HG02571 (cell line): Measurements from ENCODE around the gene DDC.
"Not testable (repeated sequence)": the region's sequence is repeated elsewhere in the genome, so short reads cannot be mapped to it uniquely, and the experiment has no call there.

Source experiments
- ATAC-seq: cut with Tn5 transposase; IDR thresholded peaks from one replicate; pipeline ENCODE4 v1.9.1; 2021; ENCODE audit warnings: mild to moderate bottlenecking, moderate library complexity; ENCODE audit not compliant: unreplicated experiment

The DDC gene

DNA sequence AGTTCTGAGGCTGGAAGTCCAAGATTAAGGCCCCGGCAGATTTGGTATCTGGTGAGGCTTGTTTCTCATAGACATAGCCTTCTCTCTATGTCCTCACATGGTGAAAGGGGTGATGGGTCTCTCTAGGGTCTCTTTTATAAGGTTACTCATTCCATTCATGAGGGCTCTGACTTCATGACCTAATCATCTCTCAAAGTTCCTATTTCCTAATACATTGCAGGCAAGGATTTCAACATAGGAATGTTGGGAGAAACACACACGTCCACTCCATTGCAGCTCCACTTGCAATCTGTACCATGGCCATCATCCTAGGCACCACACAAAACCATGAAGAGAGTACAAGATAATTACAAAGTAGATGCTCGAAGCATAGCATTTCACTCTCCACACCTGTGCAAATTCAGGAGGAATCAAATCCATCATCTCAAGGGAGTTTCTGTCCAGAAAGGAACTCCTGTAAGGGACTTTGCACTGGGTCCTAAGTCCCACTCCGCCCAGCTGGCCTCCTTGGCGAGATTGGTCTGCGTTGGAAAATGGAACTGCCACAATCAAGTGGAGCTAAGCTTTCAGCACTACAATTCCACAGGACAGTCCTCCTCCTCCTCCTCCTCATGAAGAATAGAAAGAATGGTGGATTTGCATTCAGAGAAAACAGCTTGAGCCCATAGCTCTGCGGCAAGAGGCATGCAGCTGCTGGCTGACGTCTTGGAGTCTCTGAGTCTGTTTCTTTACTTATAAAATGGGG is 8.8 kb downstream of the DDC start:
- ATAC-seq = no peak

DNA sequence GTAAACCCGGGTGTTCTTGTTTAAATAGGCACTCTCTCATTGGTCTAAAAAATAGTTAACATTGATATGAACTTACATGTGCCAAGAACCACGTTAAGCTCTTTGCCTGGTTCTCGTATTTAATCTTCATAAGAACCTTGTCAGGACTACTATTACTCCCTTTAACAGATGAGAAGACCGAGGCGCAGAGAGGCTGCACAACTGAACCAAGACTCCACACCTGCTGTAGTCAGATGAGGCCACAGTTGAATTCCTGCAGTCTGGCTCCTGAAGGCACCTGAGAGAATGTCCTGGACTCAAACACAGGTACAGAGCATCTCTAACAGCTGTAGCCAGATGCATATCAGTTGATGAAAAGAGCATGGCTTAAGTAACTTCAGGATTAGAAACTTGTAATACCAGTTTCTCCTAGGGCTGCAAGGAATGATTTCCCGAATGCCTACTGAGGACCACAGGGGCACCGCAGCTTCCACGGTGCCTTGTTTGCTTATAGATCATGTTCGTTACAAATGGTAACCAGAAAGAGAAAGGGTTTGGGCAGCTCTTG is 9.5 kb downstream of the DDC start:
- no peak for ATAC-seq

DNA sequence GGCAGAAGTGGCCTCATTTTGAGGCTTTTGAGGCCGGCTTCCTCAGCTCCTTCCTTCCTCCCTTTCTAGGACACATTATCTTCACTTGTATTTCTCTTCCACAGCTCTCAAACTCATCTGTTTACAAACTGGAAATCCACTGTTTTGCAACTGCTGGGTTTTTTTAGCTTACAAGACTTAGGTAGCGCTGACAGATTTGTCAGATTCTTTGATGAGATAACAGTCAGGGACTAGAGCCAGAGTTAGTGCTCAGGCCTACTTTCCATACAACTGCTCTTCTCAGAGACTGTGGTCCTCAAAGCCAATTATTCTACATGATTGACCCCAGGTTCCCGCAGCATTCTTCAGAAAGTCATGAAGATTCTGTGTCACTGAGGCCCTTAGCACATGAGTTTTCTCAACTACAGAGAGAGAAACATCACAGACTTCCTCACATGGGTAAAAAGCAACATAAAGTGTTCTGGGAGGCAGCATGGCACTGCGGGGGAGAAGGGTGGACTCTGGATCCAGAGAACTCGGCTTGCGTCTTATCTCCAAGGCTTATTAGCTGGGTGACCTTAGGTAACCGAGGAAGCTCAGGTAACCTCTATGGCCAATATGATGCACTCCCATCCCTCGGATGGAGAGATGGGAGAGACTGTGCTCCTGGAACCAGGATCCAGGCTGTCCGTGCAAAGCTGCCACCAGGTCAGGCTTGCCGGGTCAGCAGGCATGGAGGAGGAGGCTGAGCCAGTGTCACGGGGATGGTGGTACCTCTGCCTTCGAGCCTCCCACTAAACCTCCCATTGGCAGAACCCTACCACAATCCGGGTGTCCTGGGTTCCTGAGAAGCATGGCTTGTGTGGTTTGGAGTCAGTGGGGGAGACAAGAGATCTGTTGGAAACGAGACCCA is 10.5 kb downstream of the DDC start:
- ATAC-seq = no peak

DNA sequence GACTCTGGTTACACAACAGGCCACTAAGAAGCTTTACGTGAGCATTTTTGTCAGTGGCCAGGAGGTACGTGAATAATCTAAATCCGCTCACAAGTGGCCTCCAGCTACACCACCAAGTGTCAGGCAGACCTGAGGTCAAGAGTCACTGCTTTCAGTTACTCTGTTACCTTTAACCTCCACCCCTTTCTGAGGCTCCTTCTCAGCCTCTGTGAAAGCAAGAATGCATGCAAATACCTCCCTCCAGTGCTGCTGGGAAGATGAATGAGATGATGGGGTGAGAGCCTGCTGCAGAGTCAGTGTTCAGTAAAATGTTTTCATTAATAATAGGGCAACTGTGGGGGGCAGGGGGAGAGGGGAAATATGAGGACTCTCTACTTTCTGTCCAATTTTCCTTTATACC is 11.2 kb downstream of the DDC start:
- ATAC-seq = no peak

DNA sequence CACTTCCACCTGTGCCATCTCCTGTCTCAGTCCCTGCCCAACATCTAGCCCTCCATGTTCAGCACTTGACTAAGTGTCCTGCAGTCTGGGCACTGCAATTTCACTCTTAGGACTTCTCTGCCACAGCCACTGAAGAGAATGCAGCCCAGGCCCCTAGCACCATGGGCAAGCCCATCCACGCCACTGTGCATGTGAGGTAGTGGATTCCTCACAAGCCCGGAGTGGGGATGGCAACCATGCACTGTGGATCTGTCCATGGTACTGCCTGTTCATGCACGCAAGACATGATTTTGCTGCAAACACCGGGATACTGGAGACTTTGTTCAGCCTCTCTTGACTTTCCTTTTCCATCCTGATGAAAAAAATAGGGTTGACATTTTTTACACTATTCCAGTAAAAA is 12.3 kb downstream of the DDC start:
- no peak for ATAC-seq

DNA sequence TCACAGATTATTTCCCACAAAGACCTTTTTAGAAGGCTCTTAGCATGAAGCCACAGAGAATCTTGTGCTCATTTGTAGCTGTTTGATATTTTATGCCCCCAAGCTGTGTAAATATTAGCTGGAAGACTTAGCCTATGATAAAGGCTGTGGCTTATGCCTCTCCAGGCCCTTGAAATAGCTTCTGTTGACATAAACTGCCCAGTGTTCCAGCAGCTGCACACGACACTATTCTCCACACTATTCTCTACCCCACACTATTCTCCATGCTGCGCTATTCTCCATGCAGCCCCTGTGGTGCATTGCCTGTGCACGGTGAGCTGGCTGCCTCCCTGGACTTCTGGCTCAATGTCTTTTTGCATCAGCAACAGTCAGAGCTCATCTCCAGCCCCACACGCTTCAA is 13.1 kb downstream of the DDC start:
- ATAC-seq = no peak

DNA sequence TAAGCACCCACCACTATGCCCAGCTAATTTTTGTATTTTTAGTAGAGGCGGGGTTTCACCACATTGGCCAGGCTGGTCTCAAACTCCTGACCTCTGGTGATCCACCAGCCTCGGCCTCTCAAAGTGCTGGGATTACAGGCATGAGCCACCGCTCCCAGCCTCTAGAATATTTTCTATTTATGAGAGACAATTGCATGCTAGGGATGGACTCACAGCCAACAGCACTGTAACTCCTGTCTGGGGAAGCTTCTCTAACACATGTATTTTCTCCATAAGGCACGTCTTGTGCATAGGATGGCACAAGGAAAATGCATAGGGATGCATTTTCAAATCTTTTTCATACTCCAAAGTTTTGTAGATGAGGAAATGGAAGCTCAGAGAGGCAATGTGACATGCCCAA is 19.6 kb downstream of the DDC start:
- ATAC-seq = not testable (repeated sequence)

DNA sequence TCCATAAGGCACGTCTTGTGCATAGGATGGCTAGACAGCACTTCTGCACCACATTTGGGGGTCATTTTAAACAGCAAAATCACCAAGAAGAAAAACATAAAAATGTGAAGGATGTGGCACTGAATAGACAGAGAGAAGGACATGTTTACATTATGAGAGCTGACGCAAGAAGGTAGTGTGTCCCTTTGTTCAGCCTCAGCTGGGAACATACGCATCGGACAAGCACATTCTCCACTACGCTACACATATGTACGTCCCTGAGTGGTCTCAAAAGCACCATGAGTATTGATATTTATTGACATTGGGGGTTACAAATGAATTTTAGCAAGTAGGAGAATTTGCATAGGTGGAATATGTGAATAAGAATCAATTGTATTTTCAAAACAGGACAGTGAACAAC is 20.2 kb downstream of the DDC start:
- no peak for ATAC-seq

DNA sequence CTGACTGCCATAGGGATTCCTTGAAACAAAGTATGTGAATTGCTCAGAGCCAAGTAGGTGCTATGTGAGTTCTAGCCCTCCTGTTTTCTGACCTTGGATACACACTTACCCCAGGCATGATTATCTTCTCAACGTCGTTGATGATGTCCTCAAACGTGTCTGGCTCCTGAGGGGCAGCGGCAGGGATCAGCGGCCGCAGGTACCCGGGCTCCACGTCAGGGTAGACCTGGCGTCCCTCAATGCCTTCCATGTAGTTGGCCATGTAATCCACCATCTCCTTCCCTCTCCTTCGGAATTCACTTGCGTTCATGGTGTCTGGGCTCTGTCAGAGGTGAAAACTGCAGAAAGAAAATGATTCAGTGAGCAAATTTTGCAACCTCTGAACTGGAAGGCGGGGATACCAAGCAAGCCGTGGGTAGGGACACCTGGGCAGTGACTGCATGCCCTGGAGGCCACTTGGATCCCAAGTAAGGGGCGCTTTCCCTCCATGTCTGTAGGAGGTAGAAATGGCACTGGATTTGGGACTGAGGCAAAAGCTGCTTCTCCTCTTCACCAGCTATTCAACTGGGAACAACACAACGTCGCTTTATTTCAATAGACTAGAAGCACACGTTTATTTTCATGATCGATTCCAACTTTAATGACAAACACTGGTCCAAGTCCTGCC is 21.3 kb downstream of the DDC start:
- no peak for ATAC-seq

DNA sequence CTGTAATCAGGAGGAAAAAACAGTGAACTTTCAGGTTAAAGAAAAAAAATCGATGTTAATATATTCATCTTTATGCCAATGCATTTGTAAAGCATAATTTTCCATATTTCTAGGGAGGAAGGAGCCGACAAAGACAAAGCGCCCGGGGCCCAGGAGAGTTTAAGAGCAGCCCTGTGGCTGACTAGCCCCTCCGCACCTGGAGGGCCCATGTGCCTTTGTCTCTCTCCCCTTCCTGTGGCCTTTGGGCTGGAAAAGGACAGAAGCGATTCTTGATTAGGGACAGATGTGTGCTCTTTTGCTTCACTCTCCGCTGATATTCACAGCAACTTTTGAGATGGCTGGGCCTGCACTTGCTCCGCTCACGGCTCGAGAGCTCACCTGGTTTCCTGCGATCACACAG is 23.1 kb downstream of the DDC start:
- ATAC-seq = no peak

DNA sequence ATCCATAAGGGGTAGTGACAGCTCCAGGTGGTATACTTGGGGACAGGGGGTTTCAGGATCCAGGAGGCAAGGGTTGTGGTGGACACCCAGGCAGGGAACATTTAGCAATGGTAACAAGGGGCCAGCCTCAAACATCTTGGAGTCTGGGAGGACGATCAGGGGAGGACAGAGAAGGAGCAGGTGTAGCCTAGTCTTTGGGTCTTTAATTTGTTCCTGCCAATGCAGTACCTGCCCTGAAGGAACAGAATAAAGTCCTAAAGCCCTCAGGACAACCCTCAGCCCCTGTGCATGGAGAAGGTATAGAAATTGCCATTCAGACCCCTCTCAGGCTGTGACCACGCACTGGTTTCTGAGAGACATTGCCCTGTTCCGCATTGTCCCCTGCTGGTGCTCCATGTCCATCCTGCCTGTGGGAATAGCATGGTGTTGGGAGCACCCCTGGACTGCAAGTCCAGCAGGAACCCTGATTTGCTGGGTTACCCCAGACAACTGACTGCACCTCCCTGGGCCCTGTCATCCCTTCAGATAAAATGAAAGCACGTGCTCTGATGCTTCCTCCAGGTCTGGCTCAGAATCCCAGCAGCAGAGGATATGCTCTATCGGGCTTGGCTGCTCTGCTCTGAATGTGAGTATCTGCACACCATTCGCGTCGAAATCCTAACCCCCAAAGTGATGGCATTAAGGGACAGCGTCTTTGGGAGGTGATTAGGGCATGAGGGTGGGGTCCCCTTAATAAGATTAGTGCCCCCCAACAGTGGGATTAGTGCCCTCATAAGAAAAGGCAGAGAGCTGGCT is 24.2 kb downstream of the DDC start:
- no peak for ATAC-seq

DNA sequence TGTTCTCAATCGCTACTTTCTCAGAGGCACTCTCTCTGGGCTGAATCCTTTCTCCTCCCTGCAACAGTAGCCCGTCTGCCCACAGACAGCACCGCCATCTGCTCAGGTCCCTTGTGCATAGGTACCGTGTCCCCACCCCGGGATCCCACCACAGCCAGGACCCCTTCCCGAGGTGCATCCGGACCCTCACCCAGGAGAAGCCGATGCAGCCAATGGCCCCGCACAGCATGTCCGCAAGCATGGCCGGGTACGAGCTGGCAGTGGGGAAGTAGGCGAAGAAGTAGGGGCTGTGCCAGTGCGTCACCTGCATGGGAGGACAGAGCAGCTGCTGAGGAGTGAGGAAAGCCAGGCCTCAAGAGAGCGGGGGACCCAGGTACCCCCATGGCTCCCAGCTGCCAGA is 25.5 kb downstream of the DDC start:
- no peak for ATAC-seq

DNA sequence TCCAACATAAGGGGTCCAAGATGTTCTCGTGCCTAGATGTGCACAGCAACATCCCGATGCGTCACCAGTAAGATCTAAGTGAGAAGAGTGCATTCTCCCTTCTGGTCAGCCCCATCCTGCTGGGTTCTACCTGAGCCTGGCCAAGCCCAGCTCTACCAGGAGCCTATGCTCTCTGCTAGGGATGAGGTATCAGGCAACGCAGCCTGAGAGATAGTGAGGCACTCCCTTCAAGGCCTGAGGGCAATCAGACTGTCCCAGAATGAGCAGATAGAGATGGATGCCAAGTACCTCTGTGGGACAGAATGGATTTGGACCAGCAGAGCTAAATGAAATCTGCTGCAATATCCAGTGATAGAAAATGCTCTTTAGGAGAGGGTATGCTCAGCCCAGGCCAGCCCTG is 26.7 kb downstream of the DDC start:
- no peak for ATAC-seq

DNA sequence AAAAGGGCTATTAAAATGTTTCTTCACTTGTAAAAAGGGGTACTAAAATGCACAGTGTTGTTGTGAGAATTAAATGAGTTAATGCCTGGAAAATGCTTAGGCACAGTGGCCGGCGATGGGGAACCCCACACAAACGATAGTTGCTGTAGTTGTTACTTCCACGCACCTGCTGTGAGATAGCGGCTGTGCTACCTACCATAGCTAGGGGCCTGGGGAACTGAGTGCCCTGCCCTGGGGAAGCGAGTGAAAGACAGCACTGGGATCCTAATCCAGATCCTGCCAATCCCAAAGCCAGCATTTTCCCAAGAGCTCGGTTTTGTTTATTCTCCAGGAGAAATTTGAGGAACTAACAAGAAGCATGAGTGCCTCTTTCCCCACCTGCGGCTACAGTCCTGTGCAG is 27.8 kb downstream of the DDC start:
- ATAC-seq = no peak

DNA sequence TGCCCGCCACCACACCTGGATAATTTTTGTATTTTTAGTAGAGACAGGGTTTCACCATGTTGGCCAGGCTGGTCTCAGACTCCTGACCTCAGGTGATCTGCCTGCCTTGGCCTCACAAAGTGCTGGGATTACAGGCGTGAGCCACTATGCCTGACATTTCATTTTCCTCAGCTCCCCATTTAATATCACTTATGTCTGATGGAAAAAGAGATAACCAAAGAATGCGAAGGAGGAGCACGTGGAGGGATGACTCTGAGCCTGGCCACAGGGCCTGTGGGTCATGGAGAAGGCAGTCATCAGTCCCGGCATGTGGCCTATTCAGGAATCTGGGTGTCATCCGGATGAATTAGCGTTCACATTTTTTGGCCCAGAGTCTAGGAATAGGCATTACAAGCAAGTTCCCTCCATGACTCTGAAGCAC is 29.9 kb downstream of the DDC start:
- ATAC-seq = not testable (repeated sequence)

DNA sequence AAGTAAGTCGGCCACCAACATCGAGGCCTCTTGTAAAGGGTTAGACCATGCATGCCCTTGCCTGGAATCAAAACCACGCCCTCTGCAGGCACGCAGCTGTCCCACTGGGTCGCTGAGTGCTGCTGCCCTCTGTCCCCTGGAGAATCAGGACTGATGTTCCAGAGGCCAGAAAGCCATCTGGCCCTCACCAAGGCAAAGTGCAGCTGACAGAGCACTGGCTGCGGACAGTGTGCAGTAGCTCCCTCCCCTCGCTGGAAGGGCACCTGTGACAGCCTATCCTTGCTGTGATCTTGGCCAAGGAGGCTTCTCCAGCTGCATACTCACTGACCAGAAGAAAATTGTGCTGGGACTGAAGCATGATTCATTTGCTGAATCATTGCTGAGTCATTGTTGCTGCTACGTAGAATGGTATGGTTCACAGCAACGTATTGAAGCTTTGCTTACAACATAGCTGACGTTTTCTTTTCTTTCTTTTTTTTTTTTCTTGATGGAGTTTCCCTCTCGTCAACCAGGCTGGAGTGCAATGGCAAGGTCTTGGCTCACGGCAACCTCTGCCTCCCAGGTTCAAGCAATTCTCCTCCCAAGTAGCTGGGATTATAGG is 30.4 kb downstream of the DDC start:
- no peak for ATAC-seq

DNA sequence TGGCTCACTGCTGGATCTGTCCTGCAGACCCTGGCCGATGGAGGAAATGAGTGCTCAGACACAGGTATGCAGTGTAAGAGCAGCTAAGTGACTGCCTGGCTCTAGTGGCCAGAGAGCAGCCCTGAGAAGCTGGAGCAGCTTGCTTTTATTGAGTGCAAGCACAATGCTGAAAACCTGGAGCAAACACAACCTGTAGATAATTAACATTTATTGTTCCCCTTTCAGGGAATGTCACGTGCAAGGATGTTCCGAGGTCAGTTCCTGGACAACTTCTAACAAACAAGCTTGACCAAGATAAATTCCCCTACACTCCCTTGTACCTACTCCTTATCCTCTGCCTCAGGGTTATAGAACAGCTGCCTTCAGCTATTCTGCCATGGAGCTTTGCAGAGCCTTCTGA is 31.3 kb downstream of the DDC start:
- ATAC-seq = no peak

DNA sequence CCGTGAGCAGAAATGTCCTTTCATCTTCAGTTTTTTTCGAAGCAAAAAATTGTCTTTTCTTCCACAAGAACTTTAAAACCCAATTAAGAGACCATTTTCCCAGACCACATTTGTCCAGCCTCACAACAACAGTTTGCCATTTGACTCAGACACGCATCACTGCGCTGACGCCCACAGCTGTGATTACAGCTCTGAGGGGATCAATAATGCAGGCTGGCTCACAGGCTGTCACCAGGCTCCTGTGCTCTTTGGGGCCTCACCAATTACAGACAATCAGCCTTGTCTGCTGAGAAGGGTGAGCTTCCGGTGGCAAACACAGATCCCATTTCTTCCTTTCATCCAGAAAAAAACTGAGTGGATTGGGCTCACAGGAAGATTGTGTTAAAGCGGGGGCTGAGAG is 33.3 kb downstream of the DDC start:
- ATAC-seq = no peak

DNA sequence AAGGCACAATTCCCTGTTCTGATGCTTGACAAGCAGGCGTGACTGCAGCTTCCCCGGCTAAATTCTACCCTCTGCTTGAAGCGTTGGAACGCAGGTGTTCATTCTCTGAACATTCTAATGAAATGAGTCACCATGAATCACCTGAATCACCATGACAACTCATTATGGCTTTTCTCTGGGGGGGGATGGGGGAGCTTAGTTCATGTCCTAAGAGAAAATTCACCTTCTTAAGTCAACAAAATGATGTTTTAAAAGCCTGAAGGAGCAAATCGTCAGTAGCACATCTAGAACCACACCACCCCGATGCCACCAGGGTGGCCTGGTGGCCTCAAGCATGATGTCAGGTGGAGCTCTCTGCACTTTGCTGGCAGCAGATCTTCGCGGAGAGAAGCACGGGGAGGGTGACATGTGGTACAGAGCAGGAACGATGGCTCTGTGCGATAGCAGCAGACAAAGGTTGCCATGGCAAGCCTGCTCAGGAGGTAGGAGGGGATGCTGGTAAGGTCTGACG is 33.7 kb downstream of the DDC start:
- ATAC-seq = no peak

DNA sequence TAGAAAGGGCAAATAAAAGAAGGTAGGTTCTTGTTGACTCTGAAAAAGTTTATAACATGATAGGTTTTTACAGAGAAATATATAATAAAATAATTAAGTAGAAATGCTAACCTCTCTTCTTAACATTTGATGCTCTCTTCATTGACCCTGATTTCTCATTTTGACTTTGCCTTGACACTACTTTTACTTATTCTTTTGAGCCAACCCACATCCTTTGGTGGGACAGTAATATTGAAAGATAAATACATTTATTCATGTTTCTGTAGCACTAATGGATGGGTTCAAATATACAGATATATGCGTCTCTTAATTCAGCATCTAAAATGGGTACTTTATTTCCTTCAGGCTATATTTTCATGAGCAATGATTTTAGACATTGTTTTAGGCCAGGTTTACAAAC is 34.4 kb downstream of the DDC start:
- no peak for ATAC-seq
